Ishikawa (cell line): ENCODE data around the gene LHCGR.

Experiments used
- CEBPB ChIP-seq: IDR thresholded peaks from 2 replicates; pipeline ENCODE4 v1.6.1; 2012
- CREB1 ChIP-seq: IDR thresholded peaks from 2 replicates; pipeline ENCODE4 v1.6.1; 2012; ENCODE audit warnings: low read depth
- EGR1 ChIP-seq: IDR thresholded peaks from 2 replicates; pipeline ENCODE4 v1.6.1; 2012
- EP300 ChIP-seq: IDR thresholded peaks from 2 replicates; pipeline ENCODE4 v1.6.1; 2012; ENCODE audit warnings: borderline replicate concordance
- FOXM1 ChIP-seq: IDR thresholded peaks from 2 replicates; pipeline ENCODE4 v1.6.1; 2012; ENCODE audit warnings: low read depth, borderline replicate concordance
- MAX ChIP-seq: IDR thresholded peaks from 2 replicates; pipeline ENCODE4 v1.6.1; 2012
- NFIC ChIP-seq: IDR thresholded peaks from 2 replicates; pipeline ENCODE4 v1.6.1; 2012
- RAD21 ChIP-seq: IDR thresholded peaks from 2 replicates; pipeline ENCODE4 v1.6.1; 2012; ENCODE audit warnings: low read depth
- REST ChIP-seq: IDR thresholded peaks from 2 replicates; pipeline ENCODE4 v1.6.1; 2012; ENCODE audit warnings: low read depth, mild to moderate bottlenecking
- TAF1 ChIP-seq: IDR thresholded peaks from 2 replicates; pipeline ENCODE4 v1.6.1; 2012; ENCODE audit warnings: low read depth, mild to moderate bottlenecking
- TCF12 ChIP-seq: IDR thresholded peaks from 2 replicates; pipeline ENCODE4 v1.6.1; 2012; ENCODE audit warnings: low read depth
- TEAD4 ChIP-seq: IDR thresholded peaks from 2 replicates; pipeline ENCODE4 v1.6.1; 2012
- YY1 ChIP-seq: IDR thresholded peaks from 2 replicates; pipeline ENCODE4 v1.6.1; 2012; ENCODE audit warnings: low read depth
- ZBTB7A ChIP-seq: IDR thresholded peaks from 2 replicates; pipeline ENCODE4 v1.6.1; 2012; ENCODE audit warnings: low read depth
- TF ChIP-seq, protein P1 (sequence below): IDR thresholded peaks from 2 replicates; pipeline ENCODE4 v1.6.1; 2012

Gene LHCGR

DNA sequence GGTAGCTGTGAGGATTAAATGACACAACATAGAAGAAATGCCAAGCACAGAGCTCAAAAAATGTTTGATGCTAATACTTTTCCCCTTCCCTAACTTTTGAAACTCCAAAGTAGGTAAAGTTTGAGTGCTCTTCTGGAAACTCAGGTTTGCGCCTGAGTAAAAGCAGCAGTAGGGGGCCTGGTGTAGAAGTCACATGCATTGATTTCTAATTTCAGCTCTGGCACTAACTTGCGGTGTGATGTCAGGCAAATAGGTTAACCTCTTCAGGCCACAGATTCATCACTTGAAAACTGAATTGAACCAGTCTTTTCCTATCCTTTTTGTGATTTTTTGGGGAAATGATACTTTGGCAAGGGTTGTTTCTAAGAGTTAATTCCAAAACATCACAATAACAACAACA, 27.2 kb downstream of the LHCGR start:
- TF ChIP-seq TEAD4 (no peak), MAX (no peak), NFIC (no peak), TAF1 (no peak), CEBPB (no peak), FOXM1 (no peak), EGR1 (no peak), REST (no peak), YY1 (no peak), CREB1 (no peak)
- TF ChIP-seq, protein P1, sequence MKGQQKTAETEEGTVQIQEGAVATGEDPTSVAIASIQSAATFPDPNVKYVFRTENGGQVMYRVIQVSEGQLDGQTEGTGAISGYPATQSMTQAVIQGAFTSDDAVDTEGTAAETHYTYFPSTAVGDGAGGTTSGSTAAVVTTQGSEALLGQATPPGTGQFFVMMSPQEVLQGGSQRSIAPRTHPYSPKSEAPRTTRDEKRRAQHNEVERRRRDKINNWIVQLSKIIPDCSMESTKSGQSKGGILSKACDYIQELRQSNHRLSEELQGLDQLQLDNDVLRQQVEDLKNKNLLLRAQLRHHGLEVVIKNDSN, result no peak

- TF ChIP-seq RAD21 (peak; percentile 73), NFIC (no peak)
Measured at GRCh38 chr2:48727560-48727959, 28.0 kb downstream of the LHCGR start.

DNA sequence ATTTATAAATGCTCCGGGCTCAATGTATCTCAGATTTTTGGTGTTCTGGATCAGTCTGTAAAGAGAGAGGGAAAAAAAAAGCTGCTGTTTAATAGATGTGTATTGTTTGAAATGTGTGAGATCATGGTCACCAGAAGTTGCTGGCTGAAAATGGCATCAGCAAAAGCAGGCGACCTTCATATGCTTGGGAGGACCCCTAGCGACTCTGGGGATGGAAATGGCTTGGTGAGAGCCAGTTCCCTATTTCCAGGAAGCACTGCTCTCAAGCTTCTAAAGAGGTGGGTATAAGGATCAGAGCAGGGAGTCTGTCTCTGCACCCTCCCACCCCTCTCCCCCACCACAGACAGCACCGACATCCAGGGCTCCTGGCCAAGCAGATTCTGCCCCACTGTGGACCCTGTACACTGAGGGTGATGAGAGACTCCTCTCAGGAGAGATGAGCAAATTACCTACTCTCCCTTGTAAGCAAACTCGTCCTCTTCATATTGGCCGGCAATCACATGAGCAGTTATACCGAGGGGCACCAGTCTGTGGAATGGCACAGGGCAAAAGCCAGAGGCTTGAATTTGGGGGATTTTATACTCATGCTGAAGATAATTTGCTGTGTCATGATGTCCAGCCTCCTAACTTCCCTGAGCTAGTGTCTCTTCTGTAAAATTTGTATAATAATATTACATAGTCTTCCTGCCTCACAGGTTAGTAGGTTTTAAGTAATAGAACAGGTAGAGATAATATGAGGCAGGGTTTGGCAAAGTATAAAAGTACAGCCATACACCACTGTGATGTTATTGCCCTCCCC, 29.6 kb downstream of the LHCGR start:
- TF ChIP-seq FOXM1, result no peak
- TF ChIP-seq, protein P1, result no peak
- no peak for TF ChIP-seq ZBTB7A

DNA sequence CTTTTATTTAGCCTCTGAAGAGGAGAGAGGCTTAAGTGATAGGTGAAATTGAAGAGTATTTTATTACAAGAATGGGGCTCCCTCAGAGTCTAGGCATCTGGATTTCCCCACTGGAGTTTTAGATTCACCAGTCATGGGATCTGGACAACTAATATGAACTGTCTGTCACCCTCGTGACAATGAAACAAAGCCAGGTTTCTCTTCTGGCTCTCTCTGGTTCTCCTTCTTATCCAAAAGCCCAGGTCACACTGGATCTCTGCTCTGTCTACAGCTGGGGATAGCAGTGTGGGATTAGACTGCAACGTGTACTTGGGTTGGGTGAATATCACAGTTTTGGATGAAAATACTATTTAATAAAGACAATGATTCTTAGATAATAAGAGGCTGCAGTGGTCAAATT, 31.2 kb downstream of the LHCGR start:
- TF ChIP-seq ZBTB7A, result no peak
- TF ChIP-seq MAX, result no peak
- TF ChIP-seq NFIC, result no peak
- TF ChIP-seq TAF1, result no peak
- TF ChIP-seq CREB1, result no peak
- TF ChIP-seq CEBPB, result no peak
- no peak for TF ChIP-seq EGR1
- no peak for TF ChIP-seq RAD21
- no peak for TF ChIP-seq EP300
- TF ChIP-seq, protein P1, result no peak
- no peak for TF ChIP-seq TEAD4
- TF ChIP-seq FOXM1, result no peak
- TF ChIP-seq REST, result no peak
- no peak for TF ChIP-seq YY1
- TF ChIP-seq TCF12, result no peak

- TF ChIP-seq, protein P1, result no peak
- TF ChIP-seq MAX (no peak), RAD21 (no peak), ZBTB7A (no peak), TEAD4 (no peak), TCF12 (no peak), EGR1 (no peak), REST (no peak)
Measured at GRCh38 chr2:48723129-48723528, 32.4 kb downstream of the LHCGR start.
